WERI-Rb-1 (cell line): ENCODE data around the gene SEC31A.
"Not testable (repeated sequence)": the region's sequence is repeated elsewhere in the genome, so short reads cannot be mapped to it uniquely, and the experiment has no call there.

Experiments
- DNase-seq: peaks from one replicate; pipeline ENCODE4 v3.0.0-alpha.2; 2020
- H3K27ac ChIP-seq: fragments of 250-450 bp; sonication (Bioruptor Pico); 2 replicates; pipeline ENCODE4 v1.5.1; 2020; ENCODE audit warnings: mild to moderate bottlenecking, moderate library complexity
- H3K27me3 ChIP-seq: fragments of 250-450 bp; sonication (Bioruptor Pico); 2 replicates; pipeline ENCODE4 v1.5.1; 2021; ENCODE audit warnings: mild to moderate bottlenecking, low read depth, moderate library complexity; ENCODE audit not compliant: insufficient read depth, severe bottlenecking
- H3K36me3 ChIP-seq: fragments of 250-450 bp; sonication (Bioruptor Pico); 2 replicates; pipeline ENCODE4 v1.5.1; 2020; ENCODE audit warnings: mild to moderate bottlenecking, moderate library complexity
- H3K4me3 ChIP-seq: 2 replicates; pipeline ENCODE4 v1.5.1; 2011; ENCODE audit warnings: low read depth, mild to moderate bottlenecking, control low read depth, low read length
- H3K9me3 ChIP-seq: fragments of 250-450 bp; sonication (Bioruptor Pico); 2 replicates; pipeline ENCODE4 v1.5.1; 2021; ENCODE audit warnings: mild to moderate bottlenecking, moderate library complexity; ENCODE audit not compliant: severe bottlenecking
- CTCF ChIP-seq: IDR thresholded peaks from 2 replicates; pipeline ENCODE4 v1.5.1; 2011; ENCODE audit warnings: low read depth, mild to moderate bottlenecking, control low read depth, inconsistent platforms, low read length

SEC31A gene

GRCh38 chr4:82842593-82842992, 48.4 kb downstream of the SEC31A start:
- Histone ChIP-seq H3K36me3 (peaks cover 57% of the 10 kb centered on the region), H3K9me3 (no peaks in the 10 kb centered on the region), H3K4me3 (no peak overlapping the region), H3K27me3 (no peaks in the 10 kb centered on the region), H3K27ac (no peak overlapping the region)
- peak; percentile 35; the same call in 1 of the 2 replicates for TF ChIP-seq CTCF
- no peak for DNase-seq

GRCh38 chr4:82839624-82840023, 51.3 kb downstream of the SEC31A start:
- Histone ChIP-seq H3K4me3 (no peak overlapping the region), H3K27me3 (no peaks in the 10 kb centered on the region), H3K27ac (no peak overlapping the region), H3K9me3 (no peaks in the 10 kb centered on the region), H3K36me3 (peaks cover 48% of the 10 kb centered on the region)
- DNase-seq: no peak
- no peak for TF ChIP-seq CTCF

GRCh38 chr4:82833696-82834313, 57.1 kb downstream of the SEC31A start:
- H3K27ac ChIP-seq: no peak overlapping the region
- no peak for DNase-seq
- no peaks in the 10 kb centered on the region for H3K9me3 ChIP-seq
- TF ChIP-seq CTCF: no peak
- H3K4me3 ChIP-seq: no peak overlapping the region
- H3K36me3 ChIP-seq: peaks cover 10% of the 10 kb centered on the region
- no peaks in the 10 kb centered on the region for H3K27me3 ChIP-seq

GRCh38 chr4:82833060-82833459, 57.9 kb downstream of the SEC31A start:
- H3K36me3 ChIP-seq: peaks cover 15% of the 10 kb centered on the region
- not testable (repeated sequence) for H3K27me3 ChIP-seq, DNase-seq

GRCh38 chr4:82825425-82825824, 65.5 kb downstream of the SEC31A start:
- Histone ChIP-seq H3K27ac (no peak overlapping the region), H3K4me3 (no peak overlapping the region), H3K9me3 (no peaks in the 10 kb centered on the region), H3K36me3 (peaks cover 72% of the 10 kb centered on the region), H3K27me3 (no peaks in the 10 kb centered on the region)
- no peak for TF ChIP-seq CTCF
- no peak for DNase-seq

More at GRCh38 chr4:82833060-82833459, 57.9 kb downstream of the SEC31A start:
- H3K4me3 ChIP-seq, H3K9me3 ChIP-seq, H3K27ac ChIP-seq: not testable (repeated sequence)

- no peak for TF ChIP-seq CTCF
- Histone ChIP-seq H3K9me3 (no peaks in the 10 kb centered on the region), H3K4me3 (no peak overlapping the region), H3K27me3 (no peaks in the 10 kb centered on the region), H3K27ac (no peak overlapping the region), H3K36me3 (peaks cover 73% of the 10 kb centered on the region)
- DNase-seq: no peak
Measured at GRCh38 chr4:82823062-82823461, 67.9 kb downstream of the SEC31A start.
